SU-DHL-6 (cell line): ENCODE results near the gene FBXW5.

Source experiments
- H2AFZ ChIP-seq: fragments of 200-600 bp; sonication (generic); 2 replicates; pipeline ENCODE4 v1.6.1; 2014; ENCODE audit warnings: low read depth, mild to moderate bottlenecking, moderate library complexity, mixed read lengths, antibody characterized with exemption, low read length; ENCODE audit not compliant: severe bottlenecking
- H3F3A ChIP-seq: fragments of 200-600 bp; shearing (Covaris generic); 2 replicates; pipeline ENCODE4 v1.6.0; 2016; ENCODE audit warnings: antibody characterized with exemption, mild to moderate bottlenecking; ENCODE audit not compliant: insufficient read depth
- H3K27ac ChIP-seq: fragments of 200-600 bp; sonication (generic); 2 replicates; pipeline ENCODE4 v1.5.1; 2016; ENCODE audit warnings: low read depth, mild to moderate bottlenecking, low read length, moderate library complexity, mixed read lengths
- H3K27me3 ChIP-seq: fragments of 200-600 bp; sonication (generic), shearing (Covaris generic); 2 replicates; pipeline ENCODE4 v1.6.0; 2014; ENCODE audit warnings: mild to moderate bottlenecking, low read length
- H3K36me3 ChIP-seq: fragments of 200-600 bp; sonication (generic); 2 replicates; pipeline ENCODE4 v1.6.1; 2014; ENCODE audit warnings: mild to moderate bottlenecking, low read length, mixed read lengths
- H3K4me2 ChIP-seq: fragments of 300-600, 200-600 bp; shearing (Covaris generic), sonication (generic); 2 replicates; pipeline ENCODE4 v1.6.0; 2014; ENCODE audit warnings: low read length, low read depth, mild to moderate bottlenecking; ENCODE audit not compliant: poor library complexity, severe bottlenecking
- H3K4me3 ChIP-seq: fragments of 200-600 bp; sonication (generic); 2 replicates; pipeline ENCODE4 v1.5.1; 2014; ENCODE audit warnings: antibody characterized with exemption, low read length, mild to moderate bottlenecking, mixed read lengths; ENCODE audit not compliant: insufficient read depth, poor library complexity, severe bottlenecking
- H3K79me2 ChIP-seq: fragments of 200-600 bp; sonication (generic); 2 replicates; pipeline ENCODE4 v1.6.1; 2014; ENCODE audit warnings: mild to moderate bottlenecking, low read length, moderate library complexity; ENCODE audit not compliant: insufficient read depth
- H3K9ac ChIP-seq: fragments of 200-600 bp; sonication (generic); 2 replicates; pipeline ENCODE4 v1.7.0; 2014; ENCODE audit warnings: mild to moderate bottlenecking, low read length
- H3K9me2 ChIP-seq: fragments of 200-600 bp; sonication (generic); replicated peaks from 2 replicates; pipeline ENCODE4 v1.6.1; 2014; ENCODE audit warnings: low read length; ENCODE audit not compliant: insufficient read depth
- H3K9me3 ChIP-seq: fragments of 200-600 bp; sonication (generic); 2 replicates; pipeline ENCODE4 v1.6.1; 2014; ENCODE audit warnings: low read length, mixed read lengths; ENCODE audit not compliant: insufficient read depth
- H4K20me1 ChIP-seq: fragments of 200-600 bp; sonication (generic); 2 replicates; pipeline ENCODE4 v1.6.1; 2014; ENCODE audit warnings: low read depth, mild to moderate bottlenecking, antibody characterized with exemption, low read length, moderate library complexity, mixed read lengths
- EZH2phosphoT487 ChIP-seq: fragments of 200-600 bp; sonication (generic), shearing (Covaris generic); conservative IDR thresholded peaks from 2 replicates; pipeline ENCODE4 v1.6.1; 2018; ENCODE audit warnings: mild to moderate bottlenecking, antibody characterized with exemption, low read length, moderate library complexity, mixed read lengths
- TF ChIP-seq, protein P1 (sequence below): fragments of 200-600 bp; sonication (generic); IDR thresholded peaks from one replicate; pipeline ENCODE4 v1.5.1; 2017; ENCODE audit warnings: antibody characterized with exemption, mild to moderate bottlenecking, low read length, moderate library complexity; ENCODE audit not compliant: insufficient read depth, poor library complexity, severe bottlenecking

The FBXW5 gene

GRCh38 chr9:136965771-136966484 lies 21.4 kb upstream of the FBXW5 start:
- Histone ChIP-seq H3K36me3 (no peaks in the 10 kb centered on the region), H3F3A (no peaks in the 10 kb centered on the region), H2AFZ (peak overlapping the region; percentile 54), H4K20me1 (no peaks in the 10 kb centered on the region), H3K4me2 (peak overlapping the region; percentile 37), H3K79me2 (no peaks in the 10 kb centered on the region), H3K4me3 (no peak overlapping the region), H3K9me3 (no peaks in the 10 kb centered on the region), H3K27ac (no peak overlapping the region), H3K9me2 (no peaks in the 10 kb centered on the region), H3K9ac (no peak overlapping the region; the same call in 1 of the 2 replicates), H3K27me3 (no peaks in the 10 kb centered on the region)
- TF ChIP-seq, protein P1, sequence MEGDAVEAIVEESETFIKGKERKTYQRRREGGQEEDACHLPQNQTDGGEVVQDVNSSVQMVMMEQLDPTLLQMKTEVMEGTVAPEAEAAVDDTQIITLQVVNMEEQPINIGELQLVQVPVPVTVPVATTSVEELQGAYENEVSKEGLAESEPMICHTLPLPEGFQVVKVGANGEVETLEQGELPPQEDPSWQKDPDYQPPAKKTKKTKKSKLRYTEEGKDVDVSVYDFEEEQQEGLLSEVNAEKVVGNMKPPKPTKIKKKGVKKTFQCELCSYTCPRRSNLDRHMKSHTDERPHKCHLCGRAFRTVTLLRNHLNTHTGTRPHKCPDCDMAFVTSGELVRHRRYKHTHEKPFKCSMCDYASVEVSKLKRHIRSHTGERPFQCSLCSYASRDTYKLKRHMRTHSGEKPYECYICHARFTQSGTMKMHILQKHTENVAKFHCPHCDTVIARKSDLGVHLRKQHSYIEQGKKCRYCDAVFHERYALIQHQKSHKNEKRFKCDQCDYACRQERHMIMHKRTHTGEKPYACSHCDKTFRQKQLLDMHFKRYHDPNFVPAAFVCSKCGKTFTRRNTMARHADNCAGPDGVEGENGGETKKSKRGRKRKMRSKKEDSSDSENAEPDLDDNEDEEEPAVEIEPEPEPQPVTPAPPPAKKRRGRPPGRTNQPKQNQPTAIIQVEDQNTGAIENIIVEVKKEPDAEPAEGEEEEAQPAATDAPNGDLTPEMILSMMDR, result no peak
- 0 out of 2 replicates have a peak, but pooled peaks have one; percentile 69 for TF ChIP-seq EZH2phosphoT487

GRCh38 chr9:136964833-136965422 lies 20.4 kb upstream of the FBXW5 start:
- no peaks in the 10 kb centered on the region for H3K9me3 ChIP-seq
- H3K9me2 ChIP-seq, result no peaks in the 10 kb centered on the region
- H2AFZ ChIP-seq, result no peak overlapping the region
- H3K4me3 ChIP-seq, result no peak overlapping the region
- no peak for TF ChIP-seq EZH2phosphoT487
- TF ChIP-seq, protein P1, result no peak
- no peak overlapping the region for H3K4me2 ChIP-seq
- no peak overlapping the region for H3K9ac ChIP-seq
- no peaks in the 10 kb centered on the region for H3K36me3 ChIP-seq
- H3F3A ChIP-seq, result no peaks in the 10 kb centered on the region
- no peaks in the 10 kb centered on the region for H4K20me1 ChIP-seq
- no peaks in the 10 kb centered on the region for H3K27me3 ChIP-seq
- H3K79me2 ChIP-seq, result no peaks in the 10 kb centered on the region
- H3K27ac ChIP-seq, result no peak overlapping the region

DNA sequence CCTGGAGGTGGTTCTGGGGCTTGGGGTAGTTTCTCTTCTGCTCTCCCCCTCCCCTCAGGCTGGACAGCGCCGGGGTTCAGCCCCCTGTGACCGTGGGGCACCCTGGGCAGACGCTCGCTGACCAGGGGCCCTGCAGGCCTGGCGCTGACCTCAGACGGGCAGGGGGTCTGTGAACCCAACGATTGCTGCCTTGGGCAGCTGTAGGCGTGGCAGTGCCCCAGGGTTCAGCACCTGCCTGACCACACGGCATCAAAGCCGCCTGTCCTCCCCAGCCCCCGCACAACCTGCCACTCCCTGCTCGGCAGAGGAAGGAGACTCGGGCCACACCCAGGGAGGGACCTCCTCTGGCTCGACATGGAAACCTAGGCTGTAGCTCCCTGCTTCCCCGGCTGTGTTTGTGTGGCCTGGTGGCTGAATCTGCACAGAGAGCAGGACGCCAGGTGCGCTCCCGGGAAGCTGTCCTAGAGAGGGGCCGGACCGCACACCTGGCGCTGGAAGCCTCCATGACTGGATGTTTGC lies 19.7 kb upstream of the FBXW5 start:
- H2AFZ ChIP-seq, result no peak overlapping the region
- H3K36me3 ChIP-seq, result no peaks in the 10 kb centered on the region
- no peak overlapping the region for H3K9ac ChIP-seq
- no peak overlapping the region for H3K4me2 ChIP-seq
- no peaks in the 10 kb centered on the region for H3K27me3 ChIP-seq
- no peaks in the 10 kb centered on the region for H3K9me3 ChIP-seq
- H4K20me1 ChIP-seq, result no peaks in the 10 kb centered on the region
- no peak for TF ChIP-seq EZH2phosphoT487
- TF ChIP-seq, protein P1, result no peak
- H3K27ac ChIP-seq, result no peak overlapping the region
- no peaks in the 10 kb centered on the region for H3K9me2 ChIP-seq
- no peaks in the 10 kb centered on the region for H3F3A ChIP-seq
- H3K79me2 ChIP-seq, result no peaks in the 10 kb centered on the region
- no peak overlapping the region for H3K4me3 ChIP-seq
